ENCODE data around the gene KIAA1671.

Gene KIAA1671

DNA sequence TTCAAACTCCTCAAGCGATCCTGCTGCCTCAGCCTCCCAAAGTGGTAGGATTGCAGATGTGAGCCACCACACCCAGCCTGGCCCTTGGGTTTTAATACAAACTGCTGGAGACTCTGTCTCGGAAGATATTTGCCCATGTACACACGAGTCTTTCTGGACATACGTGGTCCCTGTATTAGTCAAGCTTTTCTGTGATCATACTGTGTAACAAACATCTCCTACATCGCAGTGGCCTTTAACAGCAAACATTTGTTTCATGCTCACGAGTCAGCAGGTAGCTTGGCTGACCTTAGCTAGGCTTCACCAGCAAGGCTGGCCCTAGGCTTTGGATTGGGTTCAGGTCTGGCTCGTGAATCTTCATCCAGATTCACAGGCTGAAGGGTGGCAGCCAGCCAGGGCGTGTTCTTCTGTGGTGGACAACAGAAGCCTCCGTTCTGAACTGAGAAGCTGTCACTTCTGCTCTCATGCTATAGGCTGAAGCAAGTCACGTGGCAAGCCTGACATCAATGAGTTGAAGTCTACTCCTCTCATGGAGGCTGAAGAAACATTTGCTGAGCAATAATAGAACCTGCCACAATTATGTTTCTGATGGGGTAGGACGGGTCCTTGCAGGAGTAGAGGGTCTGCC, 8.8 kb downstream of the KIAA1671 start:
- H3K4me3 ChIP-seq (ENCODE audit: low read depth, low read length) = no peak overlapping the region
- DNase-seq (ENCODE audit: low read depth) = no peak
- TF ChIP-seq, protein P1, sequence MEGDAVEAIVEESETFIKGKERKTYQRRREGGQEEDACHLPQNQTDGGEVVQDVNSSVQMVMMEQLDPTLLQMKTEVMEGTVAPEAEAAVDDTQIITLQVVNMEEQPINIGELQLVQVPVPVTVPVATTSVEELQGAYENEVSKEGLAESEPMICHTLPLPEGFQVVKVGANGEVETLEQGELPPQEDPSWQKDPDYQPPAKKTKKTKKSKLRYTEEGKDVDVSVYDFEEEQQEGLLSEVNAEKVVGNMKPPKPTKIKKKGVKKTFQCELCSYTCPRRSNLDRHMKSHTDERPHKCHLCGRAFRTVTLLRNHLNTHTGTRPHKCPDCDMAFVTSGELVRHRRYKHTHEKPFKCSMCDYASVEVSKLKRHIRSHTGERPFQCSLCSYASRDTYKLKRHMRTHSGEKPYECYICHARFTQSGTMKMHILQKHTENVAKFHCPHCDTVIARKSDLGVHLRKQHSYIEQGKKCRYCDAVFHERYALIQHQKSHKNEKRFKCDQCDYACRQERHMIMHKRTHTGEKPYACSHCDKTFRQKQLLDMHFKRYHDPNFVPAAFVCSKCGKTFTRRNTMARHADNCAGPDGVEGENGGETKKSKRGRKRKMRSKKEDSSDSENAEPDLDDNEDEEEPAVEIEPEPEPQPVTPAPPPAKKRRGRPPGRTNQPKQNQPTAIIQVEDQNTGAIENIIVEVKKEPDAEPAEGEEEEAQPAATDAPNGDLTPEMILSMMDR (IDR thresholded peaks at IDR 0.05; ENCODE audit: control insufficient read depth, extremely low read depth, insufficient read depth) = no peak

DNA sequence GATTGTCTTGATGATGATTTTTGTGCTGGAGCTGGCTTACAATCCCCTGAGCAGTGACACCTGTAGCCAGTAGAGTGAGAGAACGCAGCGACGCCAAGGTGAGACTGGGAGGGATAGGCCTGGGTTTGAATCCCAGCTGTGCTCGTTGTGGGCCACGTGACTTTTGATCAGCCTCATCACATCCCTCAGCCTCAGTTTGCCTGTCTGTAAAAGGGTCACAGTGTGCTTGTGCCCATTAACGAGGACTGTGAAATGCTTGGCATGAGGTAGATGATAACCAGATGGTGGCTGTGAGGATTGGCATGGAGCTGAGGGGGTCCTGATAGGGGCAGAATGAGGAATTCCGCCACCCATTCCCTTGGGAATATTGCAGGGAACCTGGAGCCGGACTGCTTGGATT, 9.6 kb downstream of the KIAA1671 start:
- no peak overlapping the region for H3K4me3 ChIP-seq (ENCODE audit: low read depth, low read length)
- TF ChIP-seq, protein P1 (IDR thresholded peaks at IDR 0.05; ENCODE audit: control insufficient read depth, extremely low read depth, insufficient read depth) = no peak
- DNase-seq (ENCODE audit: low read depth) = no peak

DNA sequence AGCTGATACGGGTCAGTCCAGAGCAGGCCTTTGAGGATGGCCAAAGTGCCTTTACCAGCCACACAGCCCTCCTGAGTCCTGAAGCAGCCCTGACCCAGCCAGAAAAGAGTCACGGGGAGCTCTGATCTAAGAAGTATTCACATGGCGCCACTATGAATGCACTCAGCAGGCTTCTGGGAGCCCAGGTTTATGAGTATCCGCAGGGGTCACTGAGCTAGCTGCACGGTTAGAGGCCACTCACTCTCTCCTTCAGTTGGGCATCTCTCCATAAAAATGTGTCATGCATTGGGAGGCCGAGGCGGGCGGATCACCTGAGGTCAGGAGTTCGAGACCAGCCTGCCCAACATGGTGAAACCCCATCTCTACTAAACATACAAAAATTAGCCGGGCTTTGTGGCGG, 10.3 kb downstream of the KIAA1671 start:
- H3K4me3 ChIP-seq (ENCODE audit: low read depth, low read length) = no peak overlapping the region
- no peak for DNase-seq (ENCODE audit: low read depth)
- TF ChIP-seq, protein P1 (IDR thresholded peaks at IDR 0.05; ENCODE audit: control insufficient read depth, extremely low read depth, insufficient read depth) = no peak

DNA sequence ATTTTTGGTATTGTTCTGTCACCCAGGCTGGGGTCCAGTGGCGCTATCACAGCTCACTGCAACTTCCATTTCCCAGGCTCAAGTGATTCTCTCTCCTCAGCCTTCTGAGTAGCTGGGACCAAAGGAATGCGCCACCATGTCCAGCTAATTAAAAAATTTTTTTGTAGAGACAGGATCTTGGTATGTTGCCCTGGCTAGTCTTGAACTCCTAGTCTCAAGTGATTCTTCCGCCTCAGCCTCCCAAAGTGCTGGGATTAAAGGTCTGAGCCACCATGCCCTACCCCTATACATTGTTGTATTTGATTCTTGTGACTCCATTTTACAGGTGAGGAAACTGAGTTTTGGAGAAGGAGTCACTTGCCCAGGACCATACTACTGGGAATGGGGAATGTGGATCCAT, 11.9 kb downstream of the KIAA1671 start:
- TF ChIP-seq, protein P1 (IDR thresholded peaks at IDR 0.05; ENCODE audit: control insufficient read depth, extremely low read depth, insufficient read depth) = no peak
- no peak overlapping the region for H3K4me3 ChIP-seq (ENCODE audit: low read depth, low read length)
- no peak for DNase-seq (ENCODE audit: low read depth)

DNA sequence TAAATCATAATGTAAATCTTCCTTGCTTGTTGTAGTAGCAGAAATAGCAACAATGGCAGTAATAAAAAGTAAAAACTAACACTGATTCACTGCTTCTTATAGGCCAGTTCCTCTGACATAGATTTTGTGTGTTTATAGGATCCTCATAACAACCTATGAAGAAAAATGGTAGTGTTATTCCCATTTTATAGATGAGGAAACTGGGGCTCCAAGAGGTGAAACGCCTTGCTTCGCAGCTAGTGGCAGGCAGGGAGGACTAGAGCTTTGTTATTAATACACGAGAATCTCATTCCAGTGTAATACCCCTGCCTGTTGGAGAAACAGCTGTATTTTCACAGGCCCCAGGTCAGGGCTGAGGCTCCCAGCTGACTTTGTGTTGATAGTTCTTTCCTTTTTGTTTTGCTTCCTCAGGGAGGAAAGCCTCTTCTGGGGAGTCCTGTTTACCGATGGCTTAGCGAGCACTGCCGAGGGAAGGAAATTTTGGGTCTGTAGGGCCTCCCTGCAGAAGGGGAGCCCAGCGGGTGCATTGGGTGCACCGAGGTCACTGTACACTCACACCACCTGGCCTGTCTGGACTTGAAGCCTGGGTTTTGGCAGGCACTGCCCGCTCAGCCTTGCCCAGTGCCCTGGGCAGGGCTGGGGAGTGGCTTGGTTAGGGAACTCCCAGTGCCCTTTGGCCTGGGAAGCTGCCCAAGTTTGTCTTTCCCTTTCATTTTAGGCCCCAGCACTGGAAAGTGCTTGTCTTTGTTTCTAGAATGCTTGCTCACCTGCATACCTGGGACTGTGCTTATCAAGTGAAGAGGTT, 13.5 kb downstream of the KIAA1671 start:
- H3K4me3 ChIP-seq (ENCODE audit: low read depth, low read length) = no peak overlapping the region
- TF ChIP-seq, protein P1 (IDR thresholded peaks at IDR 0.05; ENCODE audit: control insufficient read depth, extremely low read depth, insufficient read depth) = no peak
- DNase-seq (ENCODE audit: low read depth) = peak; percentile 82

DNA sequence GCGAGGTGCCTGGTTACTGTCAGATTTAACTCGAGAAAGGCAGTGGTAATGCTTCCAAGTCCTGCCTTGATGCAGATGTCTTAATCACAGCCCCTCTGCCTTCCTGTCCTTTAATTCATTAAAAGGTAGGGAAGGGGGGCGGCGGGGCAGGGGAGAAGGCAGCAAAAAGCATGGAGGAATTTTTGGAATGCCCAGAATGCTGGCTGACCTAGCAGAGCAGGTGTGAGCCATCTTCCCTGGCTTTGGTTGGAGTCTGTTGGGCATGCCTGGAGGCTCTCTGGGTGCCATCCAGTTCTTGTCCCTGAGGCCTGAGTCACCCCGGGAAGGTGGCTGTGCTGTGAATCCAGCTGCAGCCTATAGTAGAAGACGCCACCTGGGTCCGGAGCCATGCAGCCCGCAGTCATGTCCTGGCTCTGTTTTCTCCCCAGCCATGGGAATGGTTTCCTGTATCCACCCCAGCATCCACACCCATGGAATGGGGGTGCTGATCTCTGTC, 15.6 kb downstream of the KIAA1671 start:
- H3K4me3 ChIP-seq (ENCODE audit: low read depth, low read length) = no peak overlapping the region
- DNase-seq (ENCODE audit: low read depth) = no peak
- TF ChIP-seq, protein P1 (IDR thresholded peaks at IDR 0.05; ENCODE audit: control insufficient read depth, extremely low read depth, insufficient read depth) = no peak
